ENCODE data around the gene HSPE1. TPM values are rescaled to one million over a fixed set of nuclear protein-coding genes. Genes with fewer than 3 reads are reported as not detected.
A peak's percentile ranks its signal among the peaks of the same experiment; 100 is the strongest.
"Not testable (repeated sequence)": the region's sequence is repeated elsewhere in the genome, so short reads cannot be mapped to it uniquely, and the experiment has no call there.

Gene HSPE1
- total RNA-seq, 1 experiment from 2014 or later: 258 TPM

DNA sequence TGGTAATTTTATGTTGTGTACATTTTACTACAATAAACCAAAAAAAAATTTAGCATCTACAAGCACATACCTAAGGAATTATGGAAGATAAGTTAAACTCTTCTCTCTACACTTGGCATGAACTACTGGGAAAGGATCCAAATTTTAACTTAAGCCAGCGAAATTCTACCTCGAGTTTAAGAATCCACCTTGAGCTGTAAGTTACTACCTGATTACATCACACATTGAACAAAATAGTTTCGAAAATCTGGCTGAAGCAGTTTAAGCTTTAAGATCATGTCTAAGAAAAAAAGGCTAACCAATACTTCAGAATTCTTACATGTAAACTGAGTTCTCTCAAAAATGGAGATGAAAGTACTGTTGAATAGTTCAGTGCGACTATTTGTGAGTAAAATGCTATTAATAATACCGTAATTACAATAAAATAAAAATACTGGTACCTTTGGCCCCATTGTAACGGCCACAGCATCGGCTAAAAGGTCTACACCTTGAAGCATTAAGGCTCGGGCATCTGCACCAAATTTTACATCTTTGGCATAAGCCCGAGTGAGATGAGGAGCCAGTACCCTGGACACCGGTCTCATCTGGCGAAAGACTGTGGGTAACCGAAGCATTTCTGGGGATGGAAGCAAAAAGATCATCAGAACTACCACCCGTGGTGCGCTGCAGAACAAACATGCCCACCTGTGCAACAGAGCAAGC lies 1.8 kb upstream of the HSPE1 start:
- DNase-seq (ENCODE audit: low read depth): no peak

DNA sequence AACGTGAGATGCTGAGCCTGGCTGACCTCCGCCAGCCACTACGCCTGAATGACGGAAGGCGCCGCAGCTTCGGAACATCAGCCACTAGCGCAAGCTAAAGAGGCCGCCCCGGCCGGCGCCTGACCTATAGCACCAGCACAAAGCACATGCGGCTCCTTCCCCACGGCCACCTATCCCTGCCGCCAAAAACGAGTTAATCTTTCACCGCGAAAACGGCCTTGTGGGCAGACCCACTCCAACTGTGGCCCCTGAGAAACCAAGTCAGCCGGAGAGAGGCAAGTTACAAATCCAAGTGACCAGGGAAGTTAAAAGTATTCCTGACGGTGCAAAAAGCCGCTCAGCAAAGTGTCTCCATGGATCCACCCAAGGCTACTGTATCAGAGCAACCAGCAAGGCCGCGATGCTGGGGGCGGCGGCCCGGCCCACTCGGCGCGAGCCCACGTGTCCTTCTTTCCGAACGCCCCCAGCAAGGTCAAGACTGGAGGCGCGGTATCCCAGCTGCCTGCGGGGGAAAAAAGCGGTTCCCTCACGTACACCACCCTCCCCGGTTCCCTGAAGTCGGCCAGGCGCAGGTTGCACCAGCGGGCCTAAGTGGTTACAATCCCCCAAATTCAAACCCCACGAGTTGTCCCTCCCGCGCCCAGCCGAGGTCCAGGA lies 1.1 kb upstream of the HSPE1 start:
- DNase-seq (ENCODE audit: low read depth): peak; percentile 54

GRCh38 chr2:197500503-197501131 lies 438 bp downstream of the HSPE1 start:
- no peak for DNase-seq (ENCODE audit: low read depth)

DNA sequence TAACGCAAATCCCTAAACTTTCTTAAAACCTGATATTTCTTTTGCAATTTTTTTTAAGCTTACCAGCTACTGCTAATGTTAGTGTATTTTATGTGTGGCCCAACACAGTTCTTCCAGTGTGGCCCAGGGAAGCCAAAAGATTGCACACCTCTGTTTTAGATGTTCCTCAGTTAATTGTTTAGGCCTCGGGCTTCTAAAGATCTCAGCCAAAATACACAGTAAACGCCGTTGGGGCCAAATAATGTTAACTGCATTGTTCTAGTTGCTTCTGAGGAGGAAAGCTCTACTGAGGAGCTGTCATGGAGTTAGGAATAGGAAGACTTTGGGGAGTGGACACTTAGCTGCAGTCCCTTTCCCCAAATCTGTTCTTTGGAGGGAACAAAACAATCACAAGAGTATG lies 2.0 kb downstream of the HSPE1 start:
- no peak for DNase-seq (ENCODE audit: low read depth)

DNA sequence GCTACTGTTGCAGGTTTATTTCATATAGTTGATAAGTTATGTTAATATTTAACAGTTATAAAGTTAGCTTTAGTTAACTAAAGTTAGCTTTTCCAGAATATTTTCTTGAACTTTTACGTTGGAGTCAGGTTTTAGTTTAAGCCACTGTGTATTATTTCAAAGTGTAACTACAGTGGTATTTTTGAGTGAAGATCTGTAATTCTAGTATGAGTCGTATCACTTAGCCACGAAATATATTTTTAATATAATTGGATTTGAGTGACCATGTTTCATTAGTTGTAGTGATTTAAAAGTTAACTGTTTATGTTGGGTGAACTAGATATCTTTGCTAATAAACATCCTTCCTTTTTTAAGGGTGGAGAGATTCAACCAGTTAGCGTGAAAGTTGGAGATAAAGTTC lies 2.5 kb downstream of the HSPE1 start:
- DNase-seq (ENCODE audit: low read depth): no peak

- DNase-seq (ENCODE audit: low read depth): no peak
These were observed 3.8 kb downstream of the HSPE1 start for GRCh38 chr2:197504000-197504399.

DNA sequence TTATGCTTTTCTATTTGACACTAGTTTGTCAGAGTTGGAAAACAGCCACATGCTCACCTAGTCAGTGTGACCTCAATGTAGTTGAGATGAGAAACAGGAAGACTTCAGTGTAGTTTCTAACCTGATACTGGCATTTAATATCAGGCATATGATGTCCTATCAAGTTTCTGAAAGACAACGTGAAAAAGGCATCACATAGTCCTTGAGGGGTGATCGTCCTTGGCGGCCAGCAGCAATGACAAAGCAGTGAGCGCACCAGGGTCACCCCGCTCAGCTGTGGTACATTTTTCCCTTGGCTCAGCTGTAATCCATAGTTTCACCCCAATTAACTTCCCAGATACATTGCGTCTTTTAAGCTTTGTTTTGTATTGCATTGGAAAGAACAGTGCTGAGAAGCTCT lies 4.3 kb downstream of the HSPE1 start:
- no peak for DNase-seq (ENCODE audit: low read depth)

DNA sequence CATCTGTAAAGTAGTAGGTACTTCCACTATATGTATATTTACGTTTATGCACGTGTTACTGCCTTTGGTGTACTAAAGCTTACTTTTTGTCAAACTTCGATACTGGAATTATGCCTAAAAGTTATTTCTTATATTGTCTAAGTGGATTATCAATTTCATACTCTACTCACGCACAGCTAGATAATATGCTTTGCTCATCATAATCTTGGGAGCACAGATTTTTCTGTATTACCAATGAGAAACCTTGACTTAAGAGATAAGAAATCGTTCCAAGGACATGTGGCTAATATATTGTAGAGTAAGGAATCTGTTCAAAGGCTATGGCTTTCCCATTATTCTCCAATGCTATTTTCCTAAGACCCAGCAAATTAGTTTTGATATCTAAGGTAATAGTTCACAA lies 6.5 kb downstream of the HSPE1 start:
- DNase-seq (ENCODE audit: low read depth): no peak

DNA sequence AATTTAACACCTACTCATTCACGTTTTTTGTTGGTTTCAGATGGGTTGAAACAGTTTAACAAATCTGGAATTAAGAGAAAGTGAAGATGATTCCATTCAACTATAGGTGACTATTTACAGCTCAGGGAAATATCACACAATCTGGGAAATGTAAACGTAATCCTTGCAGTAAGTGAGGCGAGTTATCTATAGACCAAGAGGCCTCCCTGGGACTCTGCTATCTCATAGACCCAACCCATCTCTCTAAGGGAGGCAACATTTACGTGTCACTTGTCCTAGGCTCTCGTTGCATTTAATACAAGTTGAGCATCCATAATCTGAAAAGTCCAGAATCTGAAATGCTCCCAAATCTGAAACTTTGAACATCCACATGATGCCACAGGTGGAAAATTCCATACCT lies 13.7 kb downstream of the HSPE1 start:
- no peak for DNase-seq (ENCODE audit: low read depth)

DNA sequence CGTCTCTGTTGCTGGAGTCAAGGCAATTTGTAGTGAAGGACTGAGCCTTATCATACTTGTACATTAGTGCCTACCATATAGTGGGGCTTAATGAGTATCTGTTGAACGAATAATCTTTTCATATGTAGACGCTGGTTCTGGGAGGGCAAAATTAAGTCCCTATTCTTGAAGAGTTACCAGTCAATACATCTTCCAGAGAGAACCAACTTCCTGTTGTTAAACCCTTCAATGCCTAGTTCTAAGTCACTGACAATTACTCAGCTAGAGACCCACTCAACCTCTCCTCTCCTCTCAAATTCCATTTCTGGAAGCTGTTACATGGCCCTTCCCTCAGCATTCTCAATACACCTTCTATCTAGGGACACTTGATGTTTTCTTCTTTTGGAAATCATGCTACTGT lies 14.6 kb downstream of the HSPE1 start:
- peak; percentile 22 for DNase-seq (ENCODE audit: low read depth)

DNA sequence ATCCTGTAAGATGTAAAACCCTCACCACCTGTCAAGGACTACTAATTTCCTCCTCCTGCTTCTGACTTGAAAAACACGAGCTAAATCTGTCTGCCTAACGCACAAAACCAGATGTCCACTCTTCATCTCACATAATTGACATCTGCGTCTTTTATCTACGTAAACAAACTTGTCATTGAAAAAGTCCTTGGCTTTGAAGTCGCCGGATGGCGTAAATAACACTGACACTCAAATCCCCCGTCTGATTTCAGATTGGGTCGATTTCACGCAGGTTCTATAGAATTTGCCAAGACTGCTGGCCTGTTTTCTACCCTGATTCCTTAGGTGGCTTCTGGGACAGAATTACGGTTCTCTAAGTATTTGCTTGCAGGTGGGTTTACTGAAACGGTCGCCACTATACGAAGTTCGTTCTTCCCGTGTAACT lies 15.1 kb downstream of the HSPE1 start:
- peak; percentile 9 for DNase-seq (ENCODE audit: low read depth)

DNA sequence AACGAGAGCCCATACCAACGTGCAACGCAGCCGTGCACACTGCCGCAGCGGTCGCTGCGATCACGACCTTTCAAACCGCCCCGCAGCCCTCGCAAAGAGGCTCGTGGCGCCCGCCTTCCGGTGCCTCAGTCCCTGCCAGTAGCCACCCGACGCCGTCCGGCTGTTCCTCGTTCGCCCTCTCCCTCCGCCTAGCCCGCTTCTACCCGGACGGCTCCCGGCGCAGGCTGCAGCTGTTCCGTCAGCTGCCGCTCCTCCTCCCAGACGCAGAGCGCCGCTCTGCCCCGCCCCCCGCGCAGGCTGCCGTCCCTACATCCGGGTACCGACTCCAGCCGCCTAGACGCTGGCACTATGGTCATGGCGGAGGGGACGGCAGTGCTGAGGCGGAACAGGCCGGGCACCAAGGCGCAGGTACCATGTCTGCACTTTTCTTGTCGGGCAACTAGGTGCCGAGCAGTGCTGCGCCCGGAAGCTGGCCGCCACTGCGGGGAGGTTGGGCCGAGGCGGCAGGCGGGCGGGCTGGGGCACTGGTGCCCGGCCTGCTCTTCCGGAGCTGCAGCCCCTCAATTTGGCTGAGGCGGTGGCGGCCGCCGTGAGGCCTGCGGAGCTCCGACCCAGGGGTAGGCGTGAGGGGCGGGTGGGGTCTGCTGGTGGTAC lies 15.7 kb downstream of the HSPE1 start, which contains the start of gene MOB4:
Gene MOB4 (plus strand): TSS at position 328 of the 654 bp plus-strand sequence. CDS start 21 bp downstream, at position 349.
- DNase-seq (ENCODE audit: low read depth): peak; percentile 88

- DNase-seq (ENCODE audit: low read depth): peak; percentile 45
These were observed 16.2 kb downstream of the HSPE1 start for GRCh38 chr2:197516393-197516761.

- DNase-seq (ENCODE audit: low read depth): no peak
These were observed 17.0 kb downstream of the HSPE1 start for GRCh38 chr2:197517150-197517549.

- no peak for DNase-seq (ENCODE audit: low read depth)
These were observed 38.2 kb downstream of the HSPE1 start for GRCh38 chr2:197538412-197538811.

- DNase-seq (ENCODE audit: low read depth): no peak
These were observed 39.6 kb downstream of the HSPE1 start for GRCh38 chr2:197539734-197540133.

DNA sequence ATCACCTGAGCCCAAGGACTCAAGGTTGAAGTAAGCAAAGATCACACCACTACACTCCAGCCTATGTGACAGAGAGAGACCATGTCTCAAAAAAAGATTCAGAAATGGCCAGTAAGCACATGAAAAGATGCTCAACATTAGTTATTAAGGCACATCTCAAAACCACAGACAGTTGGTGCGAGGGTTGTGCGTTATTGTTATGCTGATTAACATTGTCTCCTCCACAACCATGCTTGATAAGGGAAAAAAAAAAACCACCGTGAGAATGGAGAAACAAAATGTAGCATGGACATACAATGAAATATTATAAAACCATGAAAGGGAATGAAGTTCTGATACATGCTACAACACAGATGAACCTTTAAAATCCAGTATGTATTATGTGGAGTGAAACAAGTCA lies 43.0 kb downstream of the HSPE1 start:
- DNase-seq (ENCODE audit: low read depth): no peak

DNA sequence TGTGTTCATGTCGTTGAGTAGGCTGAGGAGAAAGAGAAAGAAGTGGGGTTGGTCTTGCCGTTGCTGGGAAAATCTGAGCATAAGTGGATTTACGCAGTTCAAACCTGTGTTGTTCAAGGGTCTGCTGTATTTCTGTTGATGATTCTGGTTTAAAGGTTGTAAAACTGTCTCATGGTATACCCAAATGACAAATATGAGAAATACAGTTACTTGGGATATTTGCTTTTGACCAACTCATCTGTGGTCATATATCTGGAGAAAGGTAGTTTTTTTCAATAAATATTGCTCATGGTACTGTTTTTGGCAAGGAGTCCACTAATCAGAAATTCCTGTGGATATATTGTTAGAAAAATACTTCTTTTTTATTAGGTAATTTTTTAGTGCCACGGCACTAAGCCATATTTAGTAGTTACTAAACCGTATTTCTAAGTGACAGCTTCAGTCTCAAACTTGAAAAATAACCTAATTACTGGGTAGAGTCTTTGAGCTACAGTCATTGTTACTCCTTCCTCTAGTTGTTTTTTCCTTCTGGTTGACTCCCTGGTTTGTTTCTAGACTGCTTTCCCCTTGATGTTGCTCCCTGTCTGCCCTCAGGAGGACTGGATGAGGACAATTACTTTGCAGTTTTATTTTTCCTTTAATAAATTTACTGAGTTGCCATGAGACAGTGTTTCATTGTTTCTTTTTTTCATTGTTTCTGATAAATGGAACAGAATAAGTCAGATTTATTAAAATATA lies 47.2 kb downstream of the HSPE1 start:
- no peak for DNase-seq (ENCODE audit: low read depth)

DNA sequence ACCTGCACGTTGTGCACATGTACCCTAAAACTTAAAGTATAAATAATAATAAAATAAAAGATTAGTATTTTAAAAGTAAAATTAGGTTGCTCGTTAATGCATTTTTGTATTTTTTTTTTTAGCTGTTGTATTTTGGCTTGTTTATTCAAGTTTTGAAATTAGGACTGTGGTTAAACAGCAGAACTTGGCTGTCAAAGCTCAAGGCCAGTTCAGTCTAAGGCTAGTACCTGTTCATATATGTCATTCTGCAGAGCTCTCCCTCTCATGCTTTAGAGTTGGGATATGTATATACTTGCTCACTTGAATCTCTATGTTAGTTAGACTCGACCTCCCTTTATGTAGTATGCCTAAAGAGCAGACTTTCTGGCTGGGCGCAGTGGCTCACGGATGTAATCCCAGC lies 48.4 kb downstream of the HSPE1 start:
- no peak for DNase-seq (ENCODE audit: low read depth)

DNA sequence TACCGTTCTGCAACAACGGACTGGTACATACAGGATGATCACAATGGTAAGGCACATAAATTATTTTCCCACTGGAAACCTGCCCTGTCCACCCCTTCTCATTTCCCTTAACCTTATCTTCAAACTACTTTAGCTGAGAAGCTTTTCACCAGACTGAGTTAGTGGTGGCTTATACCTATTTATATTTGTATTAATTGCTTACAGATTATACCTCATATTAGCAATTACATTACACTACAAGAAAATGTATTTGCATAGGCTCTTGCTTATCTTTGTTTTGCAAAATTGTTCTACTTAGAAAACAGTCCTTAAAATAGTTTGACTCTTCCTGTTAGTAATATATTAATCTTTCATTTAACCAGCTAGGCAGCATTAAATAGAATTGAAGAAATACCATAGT lies 51.1 kb downstream of the HSPE1 start:
- DNase-seq (ENCODE audit: low read depth): not testable (repeated sequence)

All from M059J (cell line).